CD14-positive monocyte (primary cell): ENCODE results near the gene ZNF749. TPM values are rescaled to one million over a fixed set of nuclear protein-coding genes. Genes with fewer than 3 reads are reported as not detected.

Experiments used
- DNase-seq, 3 donors: peaks; one replicate each; pipeline ENCODE4 v3.0.0-alpha.2; 2011 to 2022
- H2AFZ ChIP-seq: 2 replicates; pipeline ENCODE4 v1.6.0; 2012; ENCODE audit warnings: mild to moderate bottlenecking, low read depth, low read length, inconsistent platforms; ENCODE audit not compliant: insufficient read depth, poor library complexity, severe bottlenecking
- H3K27ac ChIP-seq, 2 donors: 1 replicate in 1 of 2; 2 replicates in 1 of 2; pipeline ENCODE4 v1.5.1; 2012 to 2013; ENCODE audit warnings: low read length in 2 of 2, control low read depth in 1 of 2, inconsistent platforms in 1 of 2, low read depth in 1 of 2, mild to moderate bottlenecking in 1 of 2
- H3K27me3 ChIP-seq, 2 donors: one replicate each; pipeline versions ENCODE4 v1.6.0 to v1.6.1; 2011 to 2013; ENCODE audit warnings: low read length in 2 of 2; ENCODE audit not compliant: control insufficient read depth in 2 of 2, insufficient read depth in 2 of 2
- H3K36me3 ChIP-seq, 2 donors: replicated peaks in 1 of 2; 1 replicate in 1 of 2; 2 replicates in 1 of 2; pipeline versions ENCODE4 v1.5.1 to v1.6.1; 2012 to 2013; ENCODE audit warnings: low read length in 2 of 2, control low read depth in 1 of 2, inconsistent platforms in 1 of 2, mild to moderate bottlenecking in 1 of 2; ENCODE audit not compliant: insufficient read depth in 2 of 2, control insufficient read depth in 1 of 2
- H3K4me1 ChIP-seq, 2 donors: 1 replicate in 1 of 2; 2 replicates in 1 of 2; pipeline versions ENCODE4 v1.5.1 to v1.6.1; 2012 to 2013; ENCODE audit warnings: low read length in 2 of 2, control low read depth in 1 of 2, inconsistent platforms in 1 of 2, mild to moderate bottlenecking in 1 of 2, moderate library complexity in 1 of 2; ENCODE audit not compliant: insufficient read depth in 2 of 2, control insufficient read depth in 1 of 2
- H3K4me2 ChIP-seq: replicated peaks from 2 replicates; pipeline ENCODE3; 2012; ENCODE audit warnings: low read length, moderate library complexity, mild to moderate bottlenecking; ENCODE audit not compliant: poor library complexity, severe bottlenecking; ENCODE audit errors: extremely low read depth
- H3K4me3 ChIP-seq, 3 experiments: fragments of 200-600 bp in 1 of 3; sonication (generic) in 1 of 3; replicated peaks in 1 of 3; 1 replicate in 2 of 3; 2 replicates in 1 of 3; pipeline ENCODE4 v1.5.1; 2011 to 2013; ENCODE audit warnings: low read length in 3 of 3, mild to moderate bottlenecking in 3 of 3, control low read depth in 2 of 3, low read depth in 2 of 3, inconsistent platforms in 1 of 3, moderate library complexity in 1 of 3
- H3K79me2 ChIP-seq: 2 replicates; pipeline ENCODE4 v1.6.0; 2012; ENCODE audit warnings: mild to moderate bottlenecking, control low read depth, inconsistent platforms, low read length, moderate library complexity; ENCODE audit not compliant: insufficient read depth
- H3K9ac ChIP-seq: 2 replicates; pipeline ENCODE4 v1.6.0; 2017; ENCODE audit warnings: low read length, mild to moderate bottlenecking; ENCODE audit not compliant: insufficient read depth, poor library complexity, severe bottlenecking
- H3K9me3 ChIP-seq, 2 donors: replicated peaks in 1 of 2; 1 replicate in 1 of 2; 2 replicates in 1 of 2; pipeline versions ENCODE4 v1.5.1 to v1.6.1; 2012 to 2013; ENCODE audit warnings: low read length in 2 of 2, control low read depth in 1 of 2; ENCODE audit not compliant: control insufficient read depth in 1 of 2, insufficient read depth in 1 of 2
- H4K20me1 ChIP-seq: 2 replicates; pipeline ENCODE4 v1.6.0; 2012; ENCODE audit warnings: mild to moderate bottlenecking, low read length, control low read depth, moderate library complexity; ENCODE audit not compliant: insufficient read depth
- H3K27ac Mint-ChIP-seq, 7 donors: one replicate each; pipeline ENCODE4 v1.8.0; 2020; ENCODE audit warnings: mild to moderate bottlenecking in 7 of 7, mixed read lengths in 7 of 7, moderate library complexity in 6 of 7, inconsistent platforms in 2 of 7
- H3K27me3 Mint-ChIP-seq, 3 donors: one replicate each; pipeline ENCODE4 v1.8.0; 2021 to 2022; ENCODE audit warnings: low read depth in 3 of 3, mild to moderate bottlenecking in 3 of 3, mixed read lengths in 3 of 3, moderate library complexity in 3 of 3, inconsistent platforms in 1 of 3
- H3K36me3 Mint-ChIP-seq, 2 donors: one replicate each; pipeline ENCODE4 v1.8.0; 2020; ENCODE audit warnings: mixed read lengths in 2 of 2, inconsistent platforms in 1 of 2, mild to moderate bottlenecking in 1 of 2
- H3K4me1 Mint-ChIP-seq: one replicate; pipeline ENCODE4 v1.8.0; 2020; ENCODE audit warnings: mild to moderate bottlenecking, mixed read lengths
- H3K4me3 Mint-ChIP-seq, 2 donors: one replicate each; pipeline ENCODE4 v1.8.0; 2020; ENCODE audit warnings: mild to moderate bottlenecking in 2 of 2, mixed read lengths in 2 of 2, moderate library complexity in 1 of 2
- H3K9me3 Mint-ChIP-seq, 7 donors: one replicate each; pipeline ENCODE4 v1.8.0; 2020 to 2022; ENCODE audit warnings: mixed read lengths in 7 of 7, mild to moderate bottlenecking in 6 of 7, moderate library complexity in 6 of 7, inconsistent platforms in 2 of 7
- CTCF ChIP-seq: fragments of 200-600 bp; IDR thresholded peaks from one replicate; pipeline ENCODE4 v1.8.0; 2022; ENCODE audit warnings: antibody characterized with exemption, mild to moderate bottlenecking
- WGBS: methylation state at CpG from one replicate; pipeline ENCODE4 v1.1.5; 2013; ENCODE audit warnings: missing lambda C conversion rate; ENCODE audit not compliant: insufficient coverage; 5-methylcytosine and 5-hydroxymethylcytosine counted together
- intact Hi-C, 2 donors: fragments of 100-400 bp; cut with micrococcal nuclease; formaldehyde crosslinking; loops; one replicate each; pipeline versions ENCODE4 v1.15.0 to v1.15.1; 2023
- polyA plus RNA-seq, 3 donors: library from polyadenylated mRNA; depleted of rRNA in 1 of 3; unstranded in 2 of 3; stranded (reverse) in 1 of 3; fragments of 300-500 nt in 2 of 3; fragments of >200 nt in 1 of 3; fragmentation: Illumina TruSeq in 2 of 3; gene quantifications; 1 replicate in 2 of 3; 2 replicates in 1 of 3; pipeline ENCODE4 v1.2.3, GENCODE V29; 2012 to 2021

Gene ZNF749
- polyA plus RNA-seq, 3 donors = 3.4 to 9.0 (median 3.7) TPM

DNA sequence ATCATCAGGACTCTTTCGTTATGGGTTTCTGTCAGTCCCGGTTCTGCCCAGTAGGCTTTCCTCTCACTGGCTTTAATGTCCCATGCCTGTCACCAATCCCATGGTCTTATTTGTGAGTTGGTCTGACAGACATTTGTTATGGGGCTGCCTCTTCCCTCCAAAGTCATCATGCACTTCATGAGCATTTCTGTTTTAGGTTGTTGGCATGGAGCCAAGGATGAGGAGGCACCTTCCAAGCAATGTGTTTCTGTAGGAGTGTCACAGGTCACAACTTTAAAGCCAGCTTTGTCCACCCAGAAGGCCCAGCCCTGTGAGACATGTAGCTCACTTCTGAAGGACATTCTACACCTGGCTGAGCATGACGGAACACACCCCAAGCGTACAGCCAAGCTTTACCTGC, 15.7 kb upstream of the ZNF749 start:
- Histone ChIP-seq H3K4me2 (no peak overlapping the region), H2AFZ (no peak overlapping the region), H3K36me3 (peaks cover 43 to 74% of the 10 kb centered on the region in 2 donors), H3K9me3 (peaks cover 76 to 87% of the 10 kb centered on the region in 2 donors), H3K27ac (no peak overlapping the region), H3K4me3 (peak overlapping the region in 1 of 3 experiments; percentile 9), H3K4me1 (no peaks in the 10 kb centered on the region), H4K20me1 (no peaks in the 10 kb centered on the region), H3K9ac (no peak overlapping the region), H3K79me2 (peaks cover 6% of the 10 kb centered on the region), H3K27me3 (no peaks in the 10 kb centered on the region)
- H3K9me3 Mint-ChIP-seq = peaks cover 59 to 85% (median 79%) of the 10 kb centered on the region in 7 donors
- no peak for TF ChIP-seq CTCF
- H3K27me3 Mint-ChIP-seq = peaks cover 0 to 6% (median 0%) of the 10 kb centered on the region in 3 donors
- intact Hi-C loops = no loop called here
- no peak for DNase-seq
- no peak overlapping the region for H3K27ac Mint-ChIP-seq
- H3K4me1 Mint-ChIP-seq = no peaks in the 10 kb centered on the region
- H3K4me3 Mint-ChIP-seq = no peak overlapping the region
- peaks cover 58 to 70% of the 10 kb centered on the region in 2 donors for H3K36me3 Mint-ChIP-seq
- WGBS = 100% methylated on average over 2 of the region's 4 CpGs

GRCh38 chr19:57421037-57421436, 14.1 kb upstream of the ZNF749 start:
- no CpG with 5 or more reads among the region's 3 CpGs for WGBS
- no peak overlapping the region for H2AFZ ChIP-seq
- intact Hi-C loops = no loop called here
- Mint-ChIP-seq H3K4me3 (no peak overlapping the region), H3K27ac (no peak overlapping the region), H3K36me3 (peaks cover 44 to 54% of the 10 kb centered on the region in 2 donors), H3K27me3 (peaks cover 0 to 6% (median 0%) of the 10 kb centered on the region in 3 donors), H3K4me1 (no peaks in the 10 kb centered on the region), H3K9me3 (peaks cover 48 to 86% (median 77%) of the 10 kb centered on the region in 7 donors)
- H3K9me3 ChIP-seq = peaks cover 78 to 80% of the 10 kb centered on the region in 2 donors
- no peak overlapping the region for H3K4me2 ChIP-seq
- no peaks in the 10 kb centered on the region for H3K27me3 ChIP-seq
- H3K36me3 ChIP-seq = peaks cover 33 to 58% of the 10 kb centered on the region in 2 donors
- peaks cover 3% of the 10 kb centered on the region for H3K79me2 ChIP-seq
- DNase-seq = no peak
- H3K27ac ChIP-seq = no peak overlapping the region
- no peak for TF ChIP-seq CTCF
- H3K4me3 ChIP-seq = peak overlapping the region in 1 of 3 experiments; percentile 7
- H3K9ac ChIP-seq = no peak overlapping the region
- H4K20me1 ChIP-seq = no peaks in the 10 kb centered on the region
- H3K4me1 ChIP-seq = no peaks in the 10 kb centered on the region
